Karpas-422 (cell line): Measurements from ENCODE around the gene SLC25A40. TPM values are rescaled to one million over a fixed set of nuclear protein-coding genes. Genes with fewer than 3 reads are reported as not detected.
"Not testable (repeated sequence)": the region's sequence is repeated elsewhere in the genome, so short reads cannot be mapped to it uniquely, and the experiment has no call there.

ENCODE experiments used
- DNase-seq: peaks from one replicate; pipeline ENCODE4 v3.0.0-alpha.2; 2015
- H2AFZ ChIP-seq: fragments of 200-600 bp; sonication (generic); 2 replicates; pipeline ENCODE4 v1.6.1; 2014; ENCODE audit warnings: antibody characterized with exemption, low read length, mixed read lengths
- H3K27ac ChIP-seq: fragments of 200-600 bp; sonication (generic); 2 replicates; pipeline ENCODE4 v1.5.1; 2014; ENCODE audit warnings: mild to moderate bottlenecking, low read length, moderate library complexity
- H3K27me3 ChIP-seq: fragments of 200-600 bp; sonication (generic); 2 replicates; pipeline ENCODE4 v1.6.1; 2014; ENCODE audit warnings: low read length, mixed read lengths
- H3K36me3 ChIP-seq: fragments of 200-600 bp; sonication (generic); 2 replicates; pipeline ENCODE4 v1.6.1; 2014; ENCODE audit warnings: low read length, mixed read lengths; ENCODE audit not compliant: insufficient read depth
- H3K4me1 ChIP-seq: fragments of 200-600 bp; sonication (generic); 2 replicates; pipeline ENCODE4 v1.6.1; 2014; ENCODE audit warnings: mild to moderate bottlenecking, low read length, mixed read lengths
- H3K4me2 ChIP-seq: fragments of 200-600 bp; sonication (generic); 2 replicates; pipeline ENCODE4 v1.6.1; 2014; ENCODE audit warnings: low read length, low read depth, mild to moderate bottlenecking; ENCODE audit not compliant: poor library complexity, severe bottlenecking
- H3K4me3 ChIP-seq: fragments of 200-600 bp; sonication (generic); 2 replicates; pipeline ENCODE4 v1.5.1; 2014; ENCODE audit warnings: mild to moderate bottlenecking, antibody characterized with exemption, low read length, mixed read lengths
- H3K79me2 ChIP-seq: fragments of 200-600 bp; sonication (generic); 2 replicates; pipeline ENCODE4 v1.6.1; 2014; ENCODE audit warnings: mild to moderate bottlenecking, low read length, mixed read lengths
- H3K9ac ChIP-seq: fragments of 200-600 bp; sonication (generic); 2 replicates; pipeline ENCODE4 v1.6.0; 2014; ENCODE audit warnings: low read length
- H3K9me2 ChIP-seq: fragments of 200-600 bp; sonication (generic), shearing (Covaris generic); replicated peaks from 2 replicates; pipeline ENCODE4 v1.6.0; 2014; ENCODE audit warnings: mild to moderate bottlenecking, low read length, moderate library complexity; ENCODE audit not compliant: insufficient read depth
- H3K9me3 ChIP-seq: fragments of 300-700, 200-600 bp; sonication (generic); 2 replicates; pipeline ENCODE4 v1.6.1; 2014; ENCODE audit warnings: low read length, mixed read lengths
- H4K20me1 ChIP-seq: fragments of 200-600 bp; sonication (generic); 2 replicates; pipeline ENCODE4 v1.6.1; 2014; ENCODE audit warnings: mild to moderate bottlenecking, antibody characterized with exemption, low read length, low read depth; ENCODE audit not compliant: insufficient read depth
- total RNA-seq: library from RNA; depleted of rRNA; stranded (reverse); fragments of >200 nt; shearing (Covaris generic); gene quantifications from 2 replicates; pipeline ENCODE4 v1.2.3, GENCODE V29; 2014; ENCODE audit warnings: low replicate concordance

The SLC25A40 gene
- total RNA-seq, 1 experiment from 2014 or later = 54.0 TPM

GRCh38 chr7:87875151-87876039 lies 765 bp downstream of the SLC25A40 start:
- H3K4me2 ChIP-seq = peak overlapping the region; percentile 72
- peak overlapping the region; percentile 71 for H3K4me3 ChIP-seq
- peaks cover 38% of the 10 kb centered on the region for H3K4me1 ChIP-seq
- H3K9me3 ChIP-seq = no peaks in the 10 kb centered on the region; the same call in 1 of the 2 replicates
- H3K27ac ChIP-seq = peak overlapping the region; percentile 80
- H4K20me1 ChIP-seq = no peaks in the 10 kb centered on the region; the same call in 1 of the 2 replicates
- H3K36me3 ChIP-seq = peaks cover 51% of the 10 kb centered on the region
- peaks cover 96% of the 10 kb centered on the region for H3K79me2 ChIP-seq
- H3K9ac ChIP-seq = peak overlapping the region; percentile 96
- no peaks in the 10 kb centered on the region for H3K27me3 ChIP-seq
- H3K9me2 ChIP-seq = no peaks in the 10 kb centered on the region
- H2AFZ ChIP-seq = peak overlapping the region; percentile 10
- peak; percentile 66 for DNase-seq

- Histone ChIP-seq H2AFZ (peak overlapping the region; percentile 12; the same call in 1 of the 2 replicates), H3K36me3 (peaks cover 49% of the 10 kb centered on the region)
These were observed 2.1 kb downstream of the SLC25A40 start for GRCh38 chr7:87874066-87874465.

GRCh38 chr7:87873328-87873727 lies 2.8 kb downstream of the SLC25A40 start:
- H3K9me2 ChIP-seq, H3K27ac ChIP-seq, H3K9me3 ChIP-seq, H2AFZ ChIP-seq, H3K27me3 ChIP-seq, DNase-seq, H4K20me1 ChIP-seq: not testable (repeated sequence)
- Histone ChIP-seq H3K36me3 (peaks cover 48% of the 10 kb centered on the region), H3K4me2 (peak overlapping the region; percentile 72), H3K79me2 (peaks cover 96% of the 10 kb centered on the region), H3K4me1 (peaks cover 19% of the 10 kb centered on the region), H3K4me3 (peak overlapping the region; percentile 71; the same call in 1 of the 2 replicates), H3K9ac (peak overlapping the region; percentile 96; the same call in 1 of the 2 replicates)

More at GRCh38 chr7:87874066-87874465, 2.1 kb downstream of the SLC25A40 start:
- Histone ChIP-seq H3K27me3 (no peaks in the 10 kb centered on the region), H3K27ac (peak overlapping the region; percentile 80), H3K4me2 (peak overlapping the region; percentile 72), H3K4me1 (peaks cover 26% of the 10 kb centered on the region), H3K9me2 (no peaks in the 10 kb centered on the region), H3K9me3 (no peaks in the 10 kb centered on the region; the same call in 1 of the 2 replicates), H4K20me1 (no peaks in the 10 kb centered on the region; the same call in 1 of the 2 replicates), H3K9ac (peak overlapping the region; percentile 96), H3K79me2 (peaks cover 96% of the 10 kb centered on the region), H3K4me3 (peak overlapping the region; percentile 71)
- DNase-seq = peak; percentile 47

GRCh38 chr7:87872346-87872745 lies 3.8 kb downstream of the SLC25A40 start:
- Histone ChIP-seq H3K9ac (no peak overlapping the region), H3K4me1 (peaks cover 14% of the 10 kb centered on the region), H2AFZ (no peak overlapping the region), H3K27me3 (no peaks in the 10 kb centered on the region), H4K20me1 (no peaks in the 10 kb centered on the region), H3K79me2 (peaks cover 96% of the 10 kb centered on the region), H3K9me2 (no peaks in the 10 kb centered on the region), H3K27ac (no peak overlapping the region), H3K4me3 (no peak overlapping the region), H3K9me3 (no peaks in the 10 kb centered on the region; the same call in 1 of the 2 replicates), H3K36me3 (peaks cover 53% of the 10 kb centered on the region), H3K4me2 (no peak overlapping the region)
- DNase-seq = no peak

- Histone ChIP-seq H3K9me3 (no peaks in the 10 kb centered on the region; the same call in 1 of the 2 replicates), H3K79me2 (peaks cover 99% of the 10 kb centered on the region), H3K4me1 (peaks cover 14% of the 10 kb centered on the region), H3K36me3 (peaks cover 64% of the 10 kb centered on the region), H3K9ac (no peak overlapping the region), H3K27ac (no peak overlapping the region), H3K9me2 (no peaks in the 10 kb centered on the region), H3K4me3 (no peak overlapping the region), H3K4me2 (no peak overlapping the region), H2AFZ (no peak overlapping the region), H3K27me3 (no peaks in the 10 kb centered on the region), H4K20me1 (no peaks in the 10 kb centered on the region)
- DNase-seq = no peak
These were observed 5.7 kb downstream of the SLC25A40 start for GRCh38 chr7:87870471-87870870.

- not testable (repeated sequence) for H3K27ac ChIP-seq, H3K4me2 ChIP-seq, H3K4me3 ChIP-seq, H3K9me2 ChIP-seq, H4K20me1 ChIP-seq, DNase-seq, H3K4me1 ChIP-seq, H3K27me3 ChIP-seq, H2AFZ ChIP-seq, H3K9me3 ChIP-seq, H3K9ac ChIP-seq
- Histone ChIP-seq H3K36me3 (peaks cover 52% of the 10 kb centered on the region), H3K79me2 (peaks cover 97% of the 10 kb centered on the region)
These were observed 9.6 kb downstream of the SLC25A40 start for GRCh38 chr7:87866533-87866932.

GRCh38 chr7:87866089-87866488 lies 10.1 kb downstream of the SLC25A40 start:
- H3K9me3 ChIP-seq = no peaks in the 10 kb centered on the region; the same call in 1 of the 2 replicates
- H4K20me1 ChIP-seq = no peaks in the 10 kb centered on the region
- peaks cover 95% of the 10 kb centered on the region for H3K79me2 ChIP-seq
- no peak overlapping the region for H3K4me2 ChIP-seq
- H3K4me3 ChIP-seq = no peak overlapping the region
- H3K9ac ChIP-seq = no peak overlapping the region
- H3K36me3 ChIP-seq = peaks cover 48% of the 10 kb centered on the region
- H3K4me1 ChIP-seq = no peaks in the 10 kb centered on the region
- no peak for DNase-seq
- H2AFZ ChIP-seq = no peak overlapping the region
- H3K9me2 ChIP-seq = no peaks in the 10 kb centered on the region
- no peak overlapping the region for H3K27ac ChIP-seq
- H3K27me3 ChIP-seq = no peaks in the 10 kb centered on the region

GRCh38 chr7:87858417-87859100 lies 17.6 kb downstream of the SLC25A40 start:
- Histone ChIP-seq H3K9ac (no peak overlapping the region), H3K4me1 (peaks cover 7% of the 10 kb centered on the region), H2AFZ (no peak overlapping the region), H3K4me3 (no peak overlapping the region), H3K27ac (no peak overlapping the region), H3K27me3 (no peaks in the 10 kb centered on the region), H3K9me2 (no peaks in the 10 kb centered on the region), H3K36me3 (peaks cover 54% of the 10 kb centered on the region), H3K4me2 (no peak overlapping the region), H3K79me2 (peaks cover 53% of the 10 kb centered on the region), H3K9me3 (no peaks in the 10 kb centered on the region), H4K20me1 (no peaks in the 10 kb centered on the region)
- no peak for DNase-seq
